ENCODE results near the gene NR2F2. TPM values are rescaled to one million over a fixed set of nuclear protein-coding genes. Genes with fewer than 3 reads are reported as not detected.

NR2F2 gene
- total RNA-seq (0.63 and 0.99 TPM in 2 replicates), polyA plus RNA-seq (1.2 and 1.5 TPM in 2 replicates)

DNA sequence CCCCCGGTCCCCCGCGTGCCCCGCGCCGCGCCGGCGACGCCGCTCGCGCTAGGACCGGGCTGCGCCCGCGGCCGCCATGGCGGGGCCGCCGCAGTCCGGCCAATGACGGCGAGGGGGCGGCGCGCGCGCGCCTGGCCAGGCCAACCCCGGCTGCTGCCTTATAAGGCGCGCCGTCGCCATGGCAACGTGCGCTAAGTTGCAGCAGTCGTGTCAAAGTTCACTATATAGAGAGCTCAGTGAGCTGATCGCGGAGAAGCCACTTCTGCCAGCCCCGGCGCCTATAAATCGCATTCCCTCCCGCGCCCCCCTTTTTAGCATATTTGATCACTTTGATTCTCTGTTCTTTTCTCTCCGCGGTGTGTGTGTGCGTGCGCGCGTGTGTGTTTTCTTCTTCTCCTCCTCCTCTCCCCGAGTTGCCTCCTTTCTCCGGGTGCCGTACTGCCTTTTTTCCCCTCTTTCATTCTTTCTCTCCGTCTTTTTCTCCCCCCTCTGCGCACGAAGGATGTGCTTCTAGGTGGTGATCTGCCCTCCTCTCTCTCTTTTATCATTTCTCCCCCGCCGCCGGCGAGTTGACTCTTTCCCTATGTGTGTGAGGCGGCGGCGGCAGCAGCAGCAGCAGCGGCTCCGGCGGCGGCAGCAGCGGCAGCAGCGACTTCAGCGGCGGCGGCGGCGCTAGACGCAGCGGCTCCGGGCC lies at the start of gene NR2F2:
Gene NR2F2, plus strand, starts transcription at position 251 of the 694 bp plus-strand sequence. CDS start 1,406 bp downstream, outside the sequence.
- H3K4me1 ChIP-seq (ENCODE audit: low read depth) = peaks cover 7% of the 10 kb centered on the region
- H3K27ac ChIP-seq = no peak within 1 kb of the TSS

DNA sequence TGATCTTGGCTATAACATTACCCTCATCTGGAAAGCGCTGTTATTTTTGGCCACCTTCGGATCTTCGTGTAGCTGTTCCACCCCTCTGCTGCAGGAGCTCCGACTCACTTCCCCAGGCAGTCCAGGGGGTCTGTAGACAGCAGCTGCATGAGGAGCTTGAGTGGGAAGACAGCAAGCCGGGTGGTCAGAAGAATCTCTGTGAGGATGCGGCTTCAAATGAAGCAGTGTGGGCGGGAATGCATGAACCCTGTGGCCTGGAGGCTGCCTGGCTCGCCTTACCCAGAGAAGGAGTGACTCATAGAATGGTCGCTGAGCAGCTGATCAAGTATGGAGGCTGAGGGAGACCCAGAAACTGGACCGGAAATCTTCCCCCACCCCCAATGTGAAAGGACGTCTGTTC lies 45.2 kb upstream of the NR2F2 start:
- Histone ChIP-seq H3K36me3 (no peaks in the 10 kb centered on the region), H3K27me3 (no peaks in the 10 kb centered on the region), H3K4me1 (ENCODE audit: low read depth) (no peaks in the 10 kb centered on the region), H3K9me3 (ENCODE audit: low read depth) (no peaks in the 10 kb centered on the region), H3K27ac (no peak overlapping the region), H3K4me3 (no peak overlapping the region)
- TF ChIP-seq, protein P1, sequence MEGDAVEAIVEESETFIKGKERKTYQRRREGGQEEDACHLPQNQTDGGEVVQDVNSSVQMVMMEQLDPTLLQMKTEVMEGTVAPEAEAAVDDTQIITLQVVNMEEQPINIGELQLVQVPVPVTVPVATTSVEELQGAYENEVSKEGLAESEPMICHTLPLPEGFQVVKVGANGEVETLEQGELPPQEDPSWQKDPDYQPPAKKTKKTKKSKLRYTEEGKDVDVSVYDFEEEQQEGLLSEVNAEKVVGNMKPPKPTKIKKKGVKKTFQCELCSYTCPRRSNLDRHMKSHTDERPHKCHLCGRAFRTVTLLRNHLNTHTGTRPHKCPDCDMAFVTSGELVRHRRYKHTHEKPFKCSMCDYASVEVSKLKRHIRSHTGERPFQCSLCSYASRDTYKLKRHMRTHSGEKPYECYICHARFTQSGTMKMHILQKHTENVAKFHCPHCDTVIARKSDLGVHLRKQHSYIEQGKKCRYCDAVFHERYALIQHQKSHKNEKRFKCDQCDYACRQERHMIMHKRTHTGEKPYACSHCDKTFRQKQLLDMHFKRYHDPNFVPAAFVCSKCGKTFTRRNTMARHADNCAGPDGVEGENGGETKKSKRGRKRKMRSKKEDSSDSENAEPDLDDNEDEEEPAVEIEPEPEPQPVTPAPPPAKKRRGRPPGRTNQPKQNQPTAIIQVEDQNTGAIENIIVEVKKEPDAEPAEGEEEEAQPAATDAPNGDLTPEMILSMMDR (IDR thresholded peaks at IDR 0.05; ENCODE audit: low read depth, low read length) = no peak
- DNase-seq (ENCODE audit: low read depth in 1 of 2, low spot score in 1 of 2) = peak in 1 of 2 donors; percentile 88

More for the DNA sequence above, at the start of gene NR2F2:
- no peaks in the 10 kb centered on the region for H3K36me3 ChIP-seq
- H3K4me3 ChIP-seq = peak within 1 kb of the TSS; percentile 75
- DNase-seq (ENCODE audit: low read depth in 1 of 2, low spot score in 1 of 2) = peak; percentile 98 to 99
- H3K27me3 ChIP-seq = peaks cover 90% of the 10 kb centered on the region
- no peaks in the 10 kb centered on the region for H3K9me3 ChIP-seq (ENCODE audit: low read depth)
- TF ChIP-seq, protein P1 (IDR thresholded peaks at IDR 0.05; ENCODE audit: low read depth, low read length) = no peak

DNA sequence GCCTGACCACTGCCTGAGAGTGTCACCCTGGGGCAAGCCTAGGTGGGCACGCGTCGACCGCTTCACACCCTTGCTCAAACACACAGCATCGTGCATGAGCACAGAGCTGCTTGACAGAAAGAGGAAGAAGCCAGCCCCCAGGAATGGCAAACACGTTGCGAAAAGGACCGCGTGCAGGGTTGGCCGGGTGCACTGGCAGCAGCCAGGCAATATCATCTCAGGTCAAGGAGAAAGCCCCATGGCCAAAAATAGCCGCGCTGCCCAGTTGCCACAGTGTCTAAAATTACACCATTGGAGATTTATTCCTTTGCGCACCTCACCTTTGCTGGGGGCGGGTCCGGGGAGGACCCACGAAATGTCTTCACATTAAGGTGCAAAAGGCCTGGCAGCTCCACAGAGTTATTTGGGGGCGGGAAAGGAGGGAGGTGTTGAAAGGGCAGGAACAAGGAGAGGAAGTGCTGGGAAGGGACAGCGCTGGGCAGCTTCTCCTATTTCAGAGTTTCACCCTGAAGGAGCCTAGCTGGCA lies 44.7 kb upstream of the NR2F2 start:
- Histone ChIP-seq H3K36me3 (no peaks in the 10 kb centered on the region), H3K4me3 (no peak overlapping the region), H3K4me1 (ENCODE audit: low read depth) (no peaks in the 10 kb centered on the region), H3K27me3 (no peaks in the 10 kb centered on the region), H3K9me3 (ENCODE audit: low read depth) (no peaks in the 10 kb centered on the region), H3K27ac (no peak overlapping the region)
- no peak for DNase-seq (ENCODE audit: low read depth in 1 of 2, low spot score in 1 of 2)
- TF ChIP-seq, protein P1 (IDR thresholded peaks at IDR 0.05; ENCODE audit: low read depth, low read length) = no peak

DNA sequence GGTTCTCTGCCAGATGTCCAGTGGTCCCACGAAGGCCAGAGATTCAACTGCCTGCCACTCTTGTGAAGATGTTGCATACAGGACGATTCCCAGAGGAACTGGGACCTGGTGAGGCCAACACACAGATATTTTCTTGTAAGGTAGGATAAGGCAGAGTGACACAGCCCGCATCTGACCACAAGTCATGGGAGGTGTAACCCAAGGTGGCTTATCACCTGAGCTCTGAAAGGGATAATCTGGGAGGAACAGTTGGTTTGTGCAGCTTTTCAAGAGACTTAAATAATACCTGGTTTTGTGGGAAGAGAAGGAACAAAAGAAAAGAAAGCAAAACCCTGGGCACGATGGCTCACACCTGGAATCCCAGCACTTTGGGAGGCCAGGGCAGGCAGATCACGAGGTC lies 39.8 kb upstream of the NR2F2 start:
- no peak for DNase-seq (ENCODE audit: low read depth in 1 of 2, low spot score in 1 of 2)
- Histone ChIP-seq H3K36me3 (no peaks in the 10 kb centered on the region), H3K27me3 (no peaks in the 10 kb centered on the region), H3K4me3 (no peak overlapping the region), H3K4me1 (ENCODE audit: low read depth) (no peaks in the 10 kb centered on the region), H3K27ac (no peak overlapping the region), H3K9me3 (ENCODE audit: low read depth) (no peaks in the 10 kb centered on the region)
- TF ChIP-seq, protein P1 (IDR thresholded peaks at IDR 0.05; ENCODE audit: low read depth, low read length) = no peak

- TF ChIP-seq, protein P1 (IDR thresholded peaks at IDR 0.05; ENCODE audit: low read depth, low read length) = no peak
- Histone ChIP-seq H3K36me3 (no peaks in the 10 kb centered on the region), H3K27me3 (no peaks in the 10 kb centered on the region), H3K4me1 (ENCODE audit: low read depth) (no peaks in the 10 kb centered on the region), H3K9me3 (ENCODE audit: low read depth) (no peaks in the 10 kb centered on the region), H3K27ac (no peak overlapping the region), H3K4me3 (no peak overlapping the region)
- no peak for DNase-seq (ENCODE audit: low read depth in 1 of 2, low spot score in 1 of 2)
Observed at GRCh38 chr15:96292635-96293034, 37.9 kb upstream of the NR2F2 start.
